OCI-LY7 (cell line): Measurements from ENCODE around the gene ST7L.

Experiments
- EZH2phosphoT487 ChIP-seq: fragments of 200-600 bp; sonication (generic); IDR thresholded peaks from 2 replicates; pipeline ENCODE4 v1.6.1; 2018; ENCODE audit warnings: low read depth, borderline replicate concordance, mild to moderate bottlenecking, mixed run types, antibody characterized with exemption, low read length, moderate library complexity, mixed read lengths
- TF ChIP-seq, protein P1 (sequence below): fragments of 200-600 bp; sonication (generic); conservative IDR thresholded peaks from 2 replicates; pipeline ENCODE4 v1.5.1; 2014; ENCODE audit warnings: mild to moderate bottlenecking, antibody characterized with exemption, low read length, moderate library complexity, mixed read lengths

DNA sequence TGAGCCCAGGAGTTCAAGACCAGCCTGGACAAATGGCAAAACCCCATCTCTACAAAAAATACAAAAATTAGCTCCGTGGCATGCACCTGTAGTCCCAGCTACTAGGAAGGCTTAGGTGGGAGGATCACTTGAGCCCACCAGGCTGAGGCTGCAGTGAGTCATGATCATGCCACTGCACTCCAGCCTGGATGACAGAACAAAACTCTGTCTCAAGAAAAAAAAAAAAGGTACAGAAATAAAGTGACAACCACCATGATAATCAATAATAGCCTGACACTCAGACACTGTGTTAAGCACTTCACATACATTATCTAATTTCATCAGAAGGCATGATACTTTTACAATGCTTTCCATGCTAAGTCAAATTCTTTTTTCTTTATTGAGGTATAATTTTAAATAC, 53.1 kb downstream of the ST7L start:
- TF ChIP-seq, protein P1, sequence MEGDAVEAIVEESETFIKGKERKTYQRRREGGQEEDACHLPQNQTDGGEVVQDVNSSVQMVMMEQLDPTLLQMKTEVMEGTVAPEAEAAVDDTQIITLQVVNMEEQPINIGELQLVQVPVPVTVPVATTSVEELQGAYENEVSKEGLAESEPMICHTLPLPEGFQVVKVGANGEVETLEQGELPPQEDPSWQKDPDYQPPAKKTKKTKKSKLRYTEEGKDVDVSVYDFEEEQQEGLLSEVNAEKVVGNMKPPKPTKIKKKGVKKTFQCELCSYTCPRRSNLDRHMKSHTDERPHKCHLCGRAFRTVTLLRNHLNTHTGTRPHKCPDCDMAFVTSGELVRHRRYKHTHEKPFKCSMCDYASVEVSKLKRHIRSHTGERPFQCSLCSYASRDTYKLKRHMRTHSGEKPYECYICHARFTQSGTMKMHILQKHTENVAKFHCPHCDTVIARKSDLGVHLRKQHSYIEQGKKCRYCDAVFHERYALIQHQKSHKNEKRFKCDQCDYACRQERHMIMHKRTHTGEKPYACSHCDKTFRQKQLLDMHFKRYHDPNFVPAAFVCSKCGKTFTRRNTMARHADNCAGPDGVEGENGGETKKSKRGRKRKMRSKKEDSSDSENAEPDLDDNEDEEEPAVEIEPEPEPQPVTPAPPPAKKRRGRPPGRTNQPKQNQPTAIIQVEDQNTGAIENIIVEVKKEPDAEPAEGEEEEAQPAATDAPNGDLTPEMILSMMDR, result no peak
- TF ChIP-seq EZH2phosphoT487, result no peak
